Mesothelial cell of epicardium (in vitro differentiated cells): ENCODE measurements around the gene RHEX. TPM values are rescaled to one million over a fixed set of nuclear protein-coding genes. Genes with fewer than 3 reads are reported as not detected.
"Not testable (repeated sequence)": the region's sequence is repeated elsewhere in the genome, so short reads cannot be mapped to it uniquely, and the experiment has no call there.

Experiments
- DNase-seq, 2 experiments: peaks; one replicate each; pipeline ENCODE4 v3.0.0; 2021; ENCODE audit warnings: low spot score in 2 of 2; ENCODE audit not compliant: unreplicated experiment in 2 of 2
- H3K27ac Mint-ChIP-seq: 2 replicates; pipeline ENCODE4 v1.8.0; 2021; ENCODE audit warnings: mixed read lengths
- H3K27me3 Mint-ChIP-seq: 2 replicates; pipeline ENCODE4 v1.8.0; 2021; ENCODE audit warnings: low read depth, mixed read lengths
- H3K36me3 Mint-ChIP-seq: 2 replicates; pipeline ENCODE4 v1.8.0; 2021; ENCODE audit warnings: mixed read lengths
- H3K4me1 Mint-ChIP-seq: 2 replicates; pipeline ENCODE4 v1.8.0; 2021; ENCODE audit warnings: mixed read lengths
- H3K4me3 Mint-ChIP-seq: 2 replicates; pipeline ENCODE4 v1.8.0; 2021; ENCODE audit warnings: mild to moderate bottlenecking, moderate library complexity, mixed read lengths
- H3K9me3 Mint-ChIP-seq: 2 replicates; pipeline ENCODE4 v1.8.0; 2021; ENCODE audit warnings: mixed read lengths
- CTCF ChIP-seq: fragments of 200-600 bp; sonication (generic); IDR thresholded peaks from one replicate; pipeline ENCODE4 v1.5.0; 2021; ENCODE audit warnings: antibody characterized with exemption; ENCODE audit not compliant: unreplicated experiment
- total RNA-seq: library from RNA; stranded (reverse); gene quantifications from 3 replicates; pipeline ENCODE4 v1.2.1, GENCODE V29; 2021

Gene RHEX, protein sequence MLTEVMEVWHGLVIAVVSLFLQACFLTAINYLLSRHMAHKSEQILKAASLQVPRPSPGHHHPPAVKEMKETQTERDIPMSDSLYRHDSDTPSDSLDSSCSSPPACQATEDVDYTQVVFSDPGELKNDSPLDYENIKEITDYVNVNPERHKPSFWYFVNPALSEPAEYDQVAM
- total RNA-seq, result not detected in 3 replicates

DNA sequence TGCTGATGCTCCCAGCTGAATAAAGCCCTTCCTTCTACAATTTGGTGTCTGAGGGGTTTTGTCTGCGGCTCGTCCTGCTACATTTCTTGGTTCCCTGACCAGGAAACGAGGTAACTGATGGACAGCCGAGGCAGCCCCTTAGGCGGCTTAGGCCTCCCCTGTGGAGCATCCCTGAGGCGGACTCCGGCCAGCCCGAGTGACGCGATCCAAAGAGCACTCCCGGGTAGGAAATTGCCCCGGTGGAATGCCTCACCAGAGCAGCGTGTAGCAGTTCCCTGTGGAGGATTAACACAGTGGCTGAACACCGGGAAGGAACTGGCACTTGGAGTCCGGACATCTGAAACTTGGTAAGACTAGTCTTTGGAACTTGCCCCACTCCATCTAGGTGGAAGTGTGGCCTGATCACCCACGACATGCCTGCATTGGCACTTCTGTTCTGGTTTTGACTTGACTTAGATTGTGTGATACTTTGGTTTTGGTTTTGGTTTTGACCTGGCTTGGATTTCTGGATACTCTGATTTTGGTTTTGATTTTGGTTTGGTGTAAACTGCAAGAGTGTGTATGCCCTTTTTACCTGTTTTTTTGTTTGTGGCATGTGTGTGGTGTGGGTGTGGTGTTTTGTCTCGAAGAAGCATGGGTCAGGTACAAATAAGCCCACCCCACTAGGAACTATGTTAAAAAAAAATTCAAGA is at the start of gene RHEX:
TSS of gene RHEX (plus strand) at position 255 of the 692 bp plus-strand sequence. CDS start 44,656 bp downstream, outside the sequence.
- H3K4me3 Mint-ChIP-seq, H3K27ac Mint-ChIP-seq, DNase-seq, H3K9me3 Mint-ChIP-seq, H3K36me3 Mint-ChIP-seq, H3K27me3 Mint-ChIP-seq, H3K4me1 Mint-ChIP-seq: not testable (repeated sequence)

DNA sequence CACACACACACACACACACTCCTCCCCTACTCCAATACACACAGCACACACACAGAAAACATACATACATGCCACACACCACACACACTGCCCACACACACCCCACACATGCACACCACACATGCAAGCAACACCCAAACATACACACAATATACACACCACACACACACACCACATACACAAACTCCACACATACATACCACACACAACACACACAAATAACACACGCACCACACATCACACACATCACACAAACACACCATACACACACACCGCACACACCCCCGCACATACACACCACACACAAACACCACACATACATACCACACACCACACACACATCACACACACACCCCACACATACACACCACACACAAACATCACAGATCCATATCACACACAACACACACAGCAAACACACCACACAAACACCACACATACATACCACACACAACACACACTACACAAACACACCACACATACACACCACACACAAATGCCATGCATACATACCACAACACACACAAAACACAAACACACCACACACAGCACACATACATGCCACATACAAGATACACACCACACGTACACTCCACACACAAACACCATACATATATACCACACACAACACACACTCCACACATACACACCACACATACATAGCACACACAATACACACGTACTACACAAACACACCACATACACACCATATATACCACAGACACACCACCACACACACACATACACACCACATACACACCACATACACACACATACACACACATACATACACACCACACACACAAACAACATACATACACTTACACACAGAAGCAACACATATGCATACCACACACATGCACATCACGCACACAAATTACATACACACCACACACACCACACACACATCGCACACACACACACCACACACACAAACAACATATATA is 48.8 kb upstream of the RHEX start:
- peak in 1 of 2 experiments; percentile 5 for DNase-seq
- Mint-ChIP-seq H3K27ac (peak overlapping the region; percentile 52), H3K27me3 (no peaks in the 10 kb centered on the region), H3K4me1 (peaks cover 23% of the 10 kb centered on the region), H3K36me3 (no peaks in the 10 kb centered on the region), H3K9me3 (peaks cover 1% of the 10 kb centered on the region), H3K4me3 (no peak overlapping the region)
- TF ChIP-seq CTCF, result no peak

DNA sequence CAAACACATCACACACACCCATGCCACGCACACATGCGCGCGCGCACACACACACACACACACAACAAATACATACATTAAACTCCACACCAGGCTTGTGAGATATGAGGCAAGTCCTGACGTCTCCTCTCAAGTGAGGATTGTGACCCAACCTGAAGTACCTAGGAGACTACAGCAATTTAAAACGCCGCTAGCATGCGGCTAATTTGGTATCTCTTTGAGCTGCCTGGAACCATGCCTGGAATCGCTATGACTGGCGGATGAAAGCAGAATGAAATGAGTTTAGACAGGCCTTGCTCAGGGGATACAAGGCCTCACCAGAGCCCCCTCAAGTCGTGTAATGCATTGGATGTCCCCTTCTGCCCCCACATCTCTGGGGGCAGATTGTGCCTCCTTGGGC is 48.1 kb upstream of the RHEX start:
- peak in 1 of 2 experiments; percentile 36 for DNase-seq
- Mint-ChIP-seq H3K36me3 (no peaks in the 10 kb centered on the region), H3K27ac (peak overlapping the region; percentile 52), H3K4me1 (peaks cover 28% of the 10 kb centered on the region), H3K27me3 (no peaks in the 10 kb centered on the region), H3K4me3 (no peak overlapping the region), H3K9me3 (no peaks in the 10 kb centered on the region)
- no peak for TF ChIP-seq CTCF

GRCh38 chr1:206005234-206005633 is 47.7 kb upstream of the RHEX start:
- Mint-ChIP-seq H3K27me3 (no peaks in the 10 kb centered on the region), H3K4me1 (peaks cover 32% of the 10 kb centered on the region), H3K27ac (peak overlapping the region; percentile 13), H3K9me3 (no peaks in the 10 kb centered on the region), H3K4me3 (no peak overlapping the region), H3K36me3 (no peaks in the 10 kb centered on the region)
- peak in 1 of 2 experiments; percentile 35 for DNase-seq
- TF ChIP-seq CTCF, result no peak

GRCh38 chr1:206005778-206006180 is 47.2 kb upstream of the RHEX start:
- no peak overlapping the region for H3K4me3 Mint-ChIP-seq
- DNase-seq, result no peak
- H3K36me3 Mint-ChIP-seq, result no peaks in the 10 kb centered on the region
- H3K4me1 Mint-ChIP-seq, result peaks cover 32% of the 10 kb centered on the region
- no peak for TF ChIP-seq CTCF
- no peaks in the 10 kb centered on the region for H3K9me3 Mint-ChIP-seq
- no peak overlapping the region for H3K27ac Mint-ChIP-seq
- no peaks in the 10 kb centered on the region for H3K27me3 Mint-ChIP-seq

DNA sequence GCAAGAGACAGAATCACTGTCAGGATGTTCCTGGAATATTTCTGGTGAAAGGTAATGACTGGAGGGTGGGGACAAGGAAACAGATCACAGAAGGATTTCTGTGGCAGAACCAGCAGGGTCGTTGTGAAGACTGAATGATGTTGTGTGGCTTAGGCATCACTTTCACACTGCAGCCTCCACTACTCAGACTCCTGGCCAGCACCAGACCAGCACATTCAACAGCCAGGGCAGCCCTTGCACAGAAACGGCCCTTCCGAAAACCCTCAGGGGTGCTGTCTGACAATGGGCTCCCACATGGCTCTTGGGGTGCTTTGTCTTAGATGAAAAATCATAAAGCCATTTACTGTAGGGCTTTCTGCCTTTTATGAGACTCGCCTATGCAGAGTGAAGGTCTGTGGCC is 46.0 kb upstream of the RHEX start:
- H3K27me3 Mint-ChIP-seq, result no peaks in the 10 kb centered on the region
- H3K27ac Mint-ChIP-seq, result no peak overlapping the region
- DNase-seq, result no peak
- no peak for TF ChIP-seq CTCF
- no peaks in the 10 kb centered on the region for H3K9me3 Mint-ChIP-seq
- peaks cover 32% of the 10 kb centered on the region for H3K4me1 Mint-ChIP-seq
- H3K36me3 Mint-ChIP-seq, result no peaks in the 10 kb centered on the region
- H3K4me3 Mint-ChIP-seq, result no peak overlapping the region
